ENCODE data around the gene FAM81A.

Gene FAM81A

DNA sequence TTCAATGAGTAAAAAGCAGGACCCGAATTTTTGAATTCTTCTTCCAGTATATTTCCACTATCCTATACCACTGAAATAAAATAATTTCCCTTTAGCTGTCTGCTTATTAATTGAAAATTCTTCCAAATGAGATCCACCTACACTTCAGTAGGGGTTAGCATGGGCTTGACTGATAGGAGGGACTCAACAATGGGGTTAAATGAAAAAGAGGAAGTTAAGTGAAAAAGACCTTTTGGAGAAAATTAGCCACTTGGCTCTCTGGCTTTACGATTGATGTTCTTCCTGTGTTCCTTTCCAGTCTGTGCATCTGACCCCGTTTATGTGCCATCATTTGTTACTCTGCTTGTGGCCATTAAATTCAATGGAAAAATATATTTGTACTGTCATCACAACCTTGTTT lies 119.6 kb downstream of the FAM81A start:
- no peak for TF ChIP-seq POLR2AphosphoS5 (IDR thresholded peaks at IDR 0.05; ENCODE audit: low read depth)
- TF ChIP-seq, protein P1, sequence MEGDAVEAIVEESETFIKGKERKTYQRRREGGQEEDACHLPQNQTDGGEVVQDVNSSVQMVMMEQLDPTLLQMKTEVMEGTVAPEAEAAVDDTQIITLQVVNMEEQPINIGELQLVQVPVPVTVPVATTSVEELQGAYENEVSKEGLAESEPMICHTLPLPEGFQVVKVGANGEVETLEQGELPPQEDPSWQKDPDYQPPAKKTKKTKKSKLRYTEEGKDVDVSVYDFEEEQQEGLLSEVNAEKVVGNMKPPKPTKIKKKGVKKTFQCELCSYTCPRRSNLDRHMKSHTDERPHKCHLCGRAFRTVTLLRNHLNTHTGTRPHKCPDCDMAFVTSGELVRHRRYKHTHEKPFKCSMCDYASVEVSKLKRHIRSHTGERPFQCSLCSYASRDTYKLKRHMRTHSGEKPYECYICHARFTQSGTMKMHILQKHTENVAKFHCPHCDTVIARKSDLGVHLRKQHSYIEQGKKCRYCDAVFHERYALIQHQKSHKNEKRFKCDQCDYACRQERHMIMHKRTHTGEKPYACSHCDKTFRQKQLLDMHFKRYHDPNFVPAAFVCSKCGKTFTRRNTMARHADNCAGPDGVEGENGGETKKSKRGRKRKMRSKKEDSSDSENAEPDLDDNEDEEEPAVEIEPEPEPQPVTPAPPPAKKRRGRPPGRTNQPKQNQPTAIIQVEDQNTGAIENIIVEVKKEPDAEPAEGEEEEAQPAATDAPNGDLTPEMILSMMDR (IDR thresholded peaks at IDR 0.05; ENCODE audit: insufficient read depth, low read length), result no peak
- TF ChIP-seq SPI1 (IDR thresholded peaks at IDR 0.05; ENCODE audit: borderline replicate concordance, low read depth), result no peak
- TF ChIP-seq REST (IDR thresholded peaks at IDR 0.05; ENCODE audit: insufficient replicate concordance, low read depth), result no peak
- TF ChIP-seq GABPA (IDR thresholded peaks at IDR 0.05; ENCODE audit: low read depth), result no peak
- no peak for DNase-seq (ENCODE audit: low read depth in 1 of 2, low spot score in 1 of 2)
- Histone ChIP-seq H3K27me3 (ENCODE audit: insufficient read depth, poor library complexity, severe bottlenecking) (no peaks in the 10 kb centered on the region), H3K27ac (replicated peaks) (no peak overlapping the region), H3K4me3 (replicated peaks; ENCODE audit: insufficient read depth, low read length) (no peak overlapping the region)

- DNase-seq (ENCODE audit: low read depth in 1 of 2, low spot score in 1 of 2), result no peak
- no peak overlapping the region for H3K27ac ChIP-seq (replicated peaks)
- H3K27me3 ChIP-seq (ENCODE audit: insufficient read depth, poor library complexity, severe bottlenecking), result no peaks in the 10 kb centered on the region
- H3K4me3 ChIP-seq (replicated peaks; ENCODE audit: insufficient read depth, low read length), result no peak overlapping the region
- TF ChIP-seq REST (IDR thresholded peaks at IDR 0.05; ENCODE audit: insufficient replicate concordance, low read depth), result no peak
These were observed 120.9 kb downstream of the FAM81A start for GRCh38 chr15:59558851-59559250.

- no peak for DNase-seq (ENCODE audit: low read depth in 1 of 2, low spot score in 1 of 2)
- H3K4me3 ChIP-seq (replicated peaks; ENCODE audit: insufficient read depth, low read length), result no peak overlapping the region
- no peak overlapping the region for H3K27ac ChIP-seq (replicated peaks)
- no peaks in the 10 kb centered on the region for H3K27me3 ChIP-seq (ENCODE audit: insufficient read depth, poor library complexity, severe bottlenecking)
- TF ChIP-seq GABPA (IDR thresholded peaks at IDR 0.05; ENCODE audit: low read depth) (no peak), POLR2AphosphoS5 (IDR thresholded peaks at IDR 0.05; ENCODE audit: low read depth) (no peak), SPI1 (IDR thresholded peaks at IDR 0.05; ENCODE audit: borderline replicate concordance, low read depth) (no peak), REST (IDR thresholded peaks at IDR 0.05; ENCODE audit: insufficient replicate concordance, low read depth) (no peak)
- TF ChIP-seq, protein P1 (IDR thresholded peaks at IDR 0.05; ENCODE audit: insufficient read depth, low read length), result no peak
These were observed 123.6 kb downstream of the FAM81A start for GRCh38 chr15:59561547-59561946.

Data from HL-60 (cell line).